H9 (cell line): ENCODE data around the gene DMRTA2. TPM values are rescaled to one million over a fixed set of nuclear protein-coding genes. Genes with fewer than 3 reads are reported as not detected.

Source experiments
- DNase-seq: peaks from one replicate; pipeline ENCODE4 v3.0.0-alpha.2; 2017
- H2AFZ ChIP-seq: one replicate; pipeline ENCODE4 v1.6.1; 2013; ENCODE audit warnings: mild to moderate bottlenecking, low read length, control low read depth, moderate library complexity
- H2AK5ac ChIP-seq: 2 replicates; pipeline ENCODE4 v1.6.1; 2013; ENCODE audit warnings: low read length, control low read depth, mixed read lengths; ENCODE audit not compliant: insufficient read length
- H2BK120ac ChIP-seq: one replicate; pipeline ENCODE4 v1.6.1; 2013; ENCODE audit warnings: low read depth, mild to moderate bottlenecking, low read length, control low read depth, inconsistent platforms; ENCODE audit not compliant: poor library complexity, severe bottlenecking
- H2BK12ac ChIP-seq: 2 replicates; pipeline ENCODE4 v1.6.1; 2013; ENCODE audit warnings: low read length, control low read depth, mixed read lengths, low read depth; ENCODE audit not compliant: insufficient read length
- H2BK15ac ChIP-seq: 2 replicates; pipeline ENCODE4 v1.6.1; 2013; ENCODE audit warnings: low read depth, low read length, control low read depth
- H2BK20ac ChIP-seq: one replicate; pipeline ENCODE4 v1.6.1; 2013; ENCODE audit warnings: low read depth, mild to moderate bottlenecking, low read length, control low read depth, inconsistent platforms; ENCODE audit not compliant: poor library complexity, severe bottlenecking
- H2BK5ac ChIP-seq: 2 replicates; pipeline ENCODE4 v1.6.1; 2013; ENCODE audit warnings: low read length, control low read depth, mixed read lengths; ENCODE audit not compliant: insufficient read length
- H3K14ac ChIP-seq: 2 replicates; pipeline ENCODE4 v1.6.1; 2013; ENCODE audit warnings: low read length, control low read depth; ENCODE audit not compliant: insufficient read depth
- H3K18ac ChIP-seq: 2 replicates; pipeline ENCODE4 v1.6.1; 2013; ENCODE audit warnings: low read depth, mild to moderate bottlenecking, mixed read lengths, low read length, control low read depth; ENCODE audit not compliant: insufficient read length
- H3K23ac ChIP-seq: 2 replicates; pipeline ENCODE4 v1.6.1; 2013; ENCODE audit warnings: low read length, control low read depth, mixed read lengths, low read depth; ENCODE audit not compliant: insufficient read length
- H3K23me2 ChIP-seq: 2 replicates; pipeline ENCODE4 v1.6.1; 2013; ENCODE audit warnings: low read depth, mild to moderate bottlenecking, mixed read lengths, low read length, control low read depth; ENCODE audit not compliant: insufficient read length, poor library complexity, severe bottlenecking
- H3K27ac ChIP-seq: 2 replicates; pipeline ENCODE4 v1.5.1; 2013; ENCODE audit warnings: low read length, control low read depth, mixed read lengths, low read depth; ENCODE audit not compliant: insufficient read length
- H3K27me3 ChIP-seq: 2 replicates; pipeline ENCODE4 v1.6.1; 2013; ENCODE audit warnings: low read length, control low read depth, inconsistent platforms; ENCODE audit not compliant: insufficient read depth
- H3K4ac ChIP-seq: 2 replicates; pipeline ENCODE4 v1.6.1; 2013; ENCODE audit warnings: low read depth, mild to moderate bottlenecking, control low read depth, inconsistent platforms, low read length, moderate library complexity
- H3K4me1 ChIP-seq: 2 replicates; pipeline ENCODE4 v1.6.1; 2013; ENCODE audit warnings: low read length, control low read depth, inconsistent platforms; ENCODE audit not compliant: insufficient read depth
- H3K4me2 ChIP-seq: 2 replicates; pipeline ENCODE4 v1.6.1; 2013; ENCODE audit warnings: low read length, control low read depth, mixed read lengths; ENCODE audit not compliant: insufficient read length, insufficient read depth
- H3K56ac ChIP-seq: 2 replicates; pipeline ENCODE4 v1.6.1; 2013; ENCODE audit warnings: low read depth, mild to moderate bottlenecking, mixed read lengths, low read length, control low read depth; ENCODE audit not compliant: insufficient read length
- H3K79me1 ChIP-seq: 2 replicates; pipeline ENCODE4 v1.6.1; 2013; ENCODE audit warnings: low read depth, mild to moderate bottlenecking, moderate library complexity, low read length, control low read depth, inconsistent platforms; ENCODE audit not compliant: insufficient read depth, poor library complexity, severe bottlenecking
- H3K79me2 ChIP-seq: 2 replicates; pipeline ENCODE4 v1.6.1; 2013; ENCODE audit warnings: low read length, control low read depth, inconsistent platforms; ENCODE audit not compliant: insufficient read depth
- H3K9ac ChIP-seq: 2 replicates; pipeline ENCODE4 v1.6.1; 2013; ENCODE audit warnings: low read length, control low read depth, mixed read lengths; ENCODE audit not compliant: insufficient read length; ENCODE audit errors: extremely low read depth
- H3K9me3 ChIP-seq: one replicate; pipeline ENCODE4 v1.6.1; 2013; ENCODE audit warnings: low read depth, low read length, inconsistent platforms; ENCODE audit not compliant: control insufficient read depth
- H3T11ph ChIP-seq: one replicate; pipeline ENCODE4 v1.6.1; 2013; ENCODE audit warnings: mild to moderate bottlenecking, low read length, control low read depth, inconsistent platforms
- H4K20me1 ChIP-seq: one replicate; pipeline ENCODE4 v1.6.1; 2013; ENCODE audit not compliant: control insufficient read depth, insufficient read length, insufficient read depth
- H4K5ac ChIP-seq: 2 replicates; pipeline ENCODE4 v1.6.1; 2013; ENCODE audit warnings: low read depth, mild to moderate bottlenecking, mixed read lengths, low read length, control low read depth; ENCODE audit not compliant: insufficient read length
- H4K8ac ChIP-seq: replicated peaks from 2 replicates; pipeline ENCODE4 v1.6.1; 2013; ENCODE audit warnings: low read length, control low read depth, mixed read lengths, low read depth; ENCODE audit not compliant: insufficient read length
- H4K91ac ChIP-seq: 2 replicates; pipeline ENCODE4 v1.6.1; 2013; ENCODE audit warnings: low read depth, mild to moderate bottlenecking, moderate library complexity, mixed read lengths, low read length, control low read depth; ENCODE audit not compliant: insufficient read length
- H3K27ac Mint-ChIP-seq, 3 experiments: 2 replicates in 2 of 3; 3 replicates in 1 of 3; pipeline ENCODE4 v1.8.0; 2020 to 2021; ENCODE audit warnings: mixed read lengths in 3 of 3, mild to moderate bottlenecking in 1 of 3, moderate library complexity in 1 of 3
- H3K27me3 Mint-ChIP-seq: 2 replicates; pipeline ENCODE4 v1.8.0; 2021; ENCODE audit warnings: low read depth, mild to moderate bottlenecking, moderate library complexity, mixed read lengths
- H3K36me3 Mint-ChIP-seq, 3 experiments: 2 replicates in 2 of 3; 3 replicates in 1 of 3; pipeline ENCODE4 v1.8.0; 2020 to 2021; ENCODE audit warnings: low read depth in 3 of 3, mixed read lengths in 3 of 3; ENCODE audit not compliant: insufficient read depth in 1 of 3
- H3K4me1 Mint-ChIP-seq, 2 experiments: 2 replicates each; pipeline ENCODE4 v1.8.0; 2020; ENCODE audit warnings: mixed read lengths in 2 of 2
- H3K4me3 Mint-ChIP-seq, 2 experiments: 2 replicates in 1 of 2; 3 replicates in 1 of 2; pipeline ENCODE4 v1.8.0; 2020 to 2021; ENCODE audit warnings: mild to moderate bottlenecking in 2 of 2, mixed read lengths in 2 of 2, moderate library complexity in 1 of 2
- H3K9me3 Mint-ChIP-seq, 2 experiments: 2 replicates in 1 of 2; 3 replicates in 1 of 2; pipeline ENCODE4 v1.8.0; 2020; ENCODE audit warnings: mild to moderate bottlenecking in 2 of 2, mixed read lengths in 2 of 2, moderate library complexity in 1 of 2
- WGBS: extraction: QIAGEN DNeasy Blood & Tissue Kit; methylation state at CpG from one replicate; pipeline ENCODE4 v1.1.7; 2013; ENCODE audit warnings: missing lambda C conversion rate, low lambda C conversion rate, mixed read lengths; ENCODE audit not compliant: insufficient read length; ENCODE audit errors: extremely low coverage; 5-methylcytosine and 5-hydroxymethylcytosine counted together
- total RNA-seq: library from RNA; stranded (reverse); gene quantifications from 2 replicates; pipeline ENCODE4 v1.2.1, GENCODE V29; 2021
- TF ChIP-seq, protein P1 (sequence below): fragments of 200-600 bp; sonication (generic); conservative IDR thresholded peaks from 3 replicates; pipeline ENCODE4 v1.8.0; 2021; ENCODE audit warnings: antibody characterized with exemption, mild to moderate bottlenecking

DMRTA2 gene
- total RNA-seq, 1 experiment from 2014 or later = 0.11 TPM

DNA sequence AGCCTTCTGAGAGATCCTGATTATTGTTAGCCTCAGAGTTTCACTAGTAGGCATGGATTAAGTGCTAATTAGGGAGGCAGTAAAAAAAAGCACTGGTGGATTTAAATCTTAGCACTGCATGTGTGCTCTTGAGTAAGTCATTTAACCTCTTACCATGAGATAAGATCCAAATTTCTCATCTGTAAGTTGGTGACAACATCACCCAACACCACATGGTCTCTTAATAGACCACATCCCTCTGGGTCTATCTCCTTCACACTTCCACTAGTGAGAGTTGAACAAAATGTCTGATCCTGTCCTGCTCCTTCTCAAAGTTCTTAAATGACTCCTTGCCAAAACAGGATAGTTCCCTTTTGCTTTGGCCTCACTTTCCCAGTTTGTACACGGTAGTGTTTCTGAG lies 29.5 kb upstream of the DMRTA2 start:
- no peak for DNase-seq
- no peak overlapping the region for H3K4ac ChIP-seq
- H3K4me1 Mint-ChIP-seq = peaks cover 5 to 9% of the 10 kb centered on the region in 2 experiments; a peak in 2 of 4 replicates
- no peak overlapping the region for H3K4me3 Mint-ChIP-seq
- no peak overlapping the region for H3K4me2 ChIP-seq
- no peaks in the 10 kb centered on the region for H4K20me1 ChIP-seq
- no peaks in the 10 kb centered on the region for H3K27me3 ChIP-seq
- no peak overlapping the region for H3K14ac ChIP-seq
- H2BK12ac ChIP-seq = no peak overlapping the region
- no peak overlapping the region for H3K27ac ChIP-seq
- no peak overlapping the region for H3K56ac ChIP-seq
- no peaks in the 10 kb centered on the region for H3K23me2 ChIP-seq
- no peak overlapping the region for H4K91ac ChIP-seq
- no peak overlapping the region for H2AFZ ChIP-seq
- no peaks in the 10 kb centered on the region for H3K9me3 ChIP-seq
- H3K36me3 Mint-ChIP-seq = no peaks in the 10 kb centered on the region
- H3K9me3 Mint-ChIP-seq = no peaks in the 10 kb centered on the region
- no peak overlapping the region for H2BK5ac ChIP-seq
- H2BK15ac ChIP-seq = no peak overlapping the region
- H3K27ac Mint-ChIP-seq = no peak overlapping the region; a peak in 1 of 7 replicates
- H3K4me1 ChIP-seq = no peaks in the 10 kb centered on the region
- WGBS = no CpG with 5 or more reads among the region's 1 CpG
- H3K23ac ChIP-seq = no peak overlapping the region
- no peak overlapping the region for H2BK120ac ChIP-seq
- no peak overlapping the region for H3T11ph ChIP-seq
- H4K8ac ChIP-seq = no peak overlapping the region
- no peak overlapping the region for H2BK20ac ChIP-seq
- H4K5ac ChIP-seq = no peak overlapping the region
- H3K18ac ChIP-seq = no peak overlapping the region
- TF ChIP-seq, protein P1, sequence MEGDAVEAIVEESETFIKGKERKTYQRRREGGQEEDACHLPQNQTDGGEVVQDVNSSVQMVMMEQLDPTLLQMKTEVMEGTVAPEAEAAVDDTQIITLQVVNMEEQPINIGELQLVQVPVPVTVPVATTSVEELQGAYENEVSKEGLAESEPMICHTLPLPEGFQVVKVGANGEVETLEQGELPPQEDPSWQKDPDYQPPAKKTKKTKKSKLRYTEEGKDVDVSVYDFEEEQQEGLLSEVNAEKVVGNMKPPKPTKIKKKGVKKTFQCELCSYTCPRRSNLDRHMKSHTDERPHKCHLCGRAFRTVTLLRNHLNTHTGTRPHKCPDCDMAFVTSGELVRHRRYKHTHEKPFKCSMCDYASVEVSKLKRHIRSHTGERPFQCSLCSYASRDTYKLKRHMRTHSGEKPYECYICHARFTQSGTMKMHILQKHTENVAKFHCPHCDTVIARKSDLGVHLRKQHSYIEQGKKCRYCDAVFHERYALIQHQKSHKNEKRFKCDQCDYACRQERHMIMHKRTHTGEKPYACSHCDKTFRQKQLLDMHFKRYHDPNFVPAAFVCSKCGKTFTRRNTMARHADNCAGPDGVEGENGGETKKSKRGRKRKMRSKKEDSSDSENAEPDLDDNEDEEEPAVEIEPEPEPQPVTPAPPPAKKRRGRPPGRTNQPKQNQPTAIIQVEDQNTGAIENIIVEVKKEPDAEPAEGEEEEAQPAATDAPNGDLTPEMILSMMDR = no peak
- H3K9ac ChIP-seq = no peak overlapping the region
- H3K27me3 Mint-ChIP-seq = peaks cover 1% of the 10 kb centered on the region; the same call in 1 of the 2 replicates
- H3K79me2 ChIP-seq = no peaks in the 10 kb centered on the region
- H3K79me1 ChIP-seq = no peaks in the 10 kb centered on the region
- no peak overlapping the region for H2AK5ac ChIP-seq
